ENCODE measurements around the gene GPR107. TPM values are rescaled to one million over a fixed set of nuclear protein-coding genes. Genes with fewer than 3 reads are reported as not detected.

GPR107 gene
- total RNA-seq, 5 donors from 2014 or later (not counting 1 experiment from before 2014, with no cell fraction given), result 21.3 to 29.1 (median 22.1) TPM

- Mint-ChIP-seq H3K4me3 (no peak overlapping the region), H3K27ac (no peak overlapping the region)
Observed at GRCh38 chr9:130117816-130118632, 64.3 kb downstream of the GPR107 start.

GRCh38 chr9:130118841-130119518 is 65.3 kb downstream of the GPR107 start:
- 90% methylated on average over 16 of the region's 17 CpGs for WGBS (ENCODE audit: insufficient coverage)
- peaks cover 0 to 39% of the 10 kb centered on the region in 2 donors for H3K36me3 ChIP-seq (ENCODE audit: control insufficient read depth in 2 of 2, extremely low read depth in 1 of 2, insufficient read depth in 1 of 2, low read length in 1 of 2)
- H3K27me3 Mint-ChIP-seq, result no peaks in the 10 kb centered on the region
- H3K4me1 Mint-ChIP-seq, result no peaks in the 10 kb centered on the region
- no peaks in the 10 kb centered on the region for H3K4me1 ChIP-seq (ENCODE audit: control insufficient read depth in 1 of 2, extremely low read depth in 1 of 2, insufficient read depth in 2 of 2, low read length in 2 of 2)
- H3K27ac ChIP-seq (ENCODE audit: low read length), result no peak overlapping the region
- no peak overlapping the region for H3K4me3 Mint-ChIP-seq
- no peak overlapping the region for H3K27ac Mint-ChIP-seq
- no peak overlapping the region for H3K4me3 ChIP-seq (ENCODE audit: control insufficient read depth in 1 of 2, extremely low read depth in 1 of 2, low read length in 1 of 2)
- no peaks in the 10 kb centered on the region for H3K9me3 Mint-ChIP-seq
- no peak for DNase-seq
- ChIA-PET CTCF (interaction anchor here in 1 of 2 donors (0.6 kb wide), 1 partner anchor 10 kb away, joined by 5 read pairs; no protein-coding TSS in a partner anchor), POLR2A (no interaction called here)
- peaks cover 43% of the 10 kb centered on the region for H3K36me3 Mint-ChIP-seq
- H3K27me3 ChIP-seq (replicated peaks in 1 of 2; ENCODE audit: control insufficient read depth in 2 of 2, extremely low read depth in 1 of 2, insufficient read depth in 2 of 2, low read length in 1 of 2), result no peaks in the 10 kb centered on the region
- H3K9me3 ChIP-seq, result no peaks in the 10 kb centered on the region
- ATAC-seq (replicated peaks in 1 of 4), result no peak

More at GRCh38 chr9:130117816-130118632, 64.3 kb downstream of the GPR107 start:
- H3K4me1 ChIP-seq (ENCODE audit: control insufficient read depth in 1 of 2, extremely low read depth in 1 of 2, insufficient read depth in 2 of 2, low read length in 2 of 2), result no peaks in the 10 kb centered on the region
- 77% methylated on average over 7 of the region's 11 CpGs for WGBS (ENCODE audit: insufficient coverage)
- no peak overlapping the region for H3K27ac ChIP-seq (ENCODE audit: low read length)
- peaks cover 0 to 41% of the 10 kb centered on the region in 2 donors for H3K36me3 ChIP-seq (ENCODE audit: control insufficient read depth in 2 of 2, extremely low read depth in 1 of 2, insufficient read depth in 1 of 2, low read length in 1 of 2)
- no peaks in the 10 kb centered on the region for H3K4me1 Mint-ChIP-seq
- no peaks in the 10 kb centered on the region for H3K9me3 ChIP-seq
- peaks cover 43% of the 10 kb centered on the region for H3K36me3 Mint-ChIP-seq
- no peak for DNase-seq
- H3K27me3 ChIP-seq (replicated peaks in 1 of 2; ENCODE audit: control insufficient read depth in 2 of 2, extremely low read depth in 1 of 2, insufficient read depth in 2 of 2, low read length in 1 of 2), result no peaks in the 10 kb centered on the region
- H3K4me3 ChIP-seq (ENCODE audit: control insufficient read depth in 1 of 2, extremely low read depth in 1 of 2, low read length in 1 of 2), result no peak overlapping the region
- ChIA-PET CTCF (interaction anchor here (0.7 to 1.2 kb wide), 2 partner anchors 10 to 118 kb away, joined by 3 read pairs; no protein-coding TSS in a partner anchor), POLR2A (no interaction called here)
- no peaks in the 10 kb centered on the region for H3K27me3 Mint-ChIP-seq
- no peak for ATAC-seq (replicated peaks in 1 of 4)
- no peaks in the 10 kb centered on the region for H3K9me3 Mint-ChIP-seq

GRCh38 chr9:130119519-130120298 is 66.0 kb downstream of the GPR107 start:
- WGBS (ENCODE audit: insufficient coverage), result over 99% methylated on average over 9 of the region's 14 CpGs
- no peak overlapping the region for H3K27ac ChIP-seq (ENCODE audit: low read length)
- peaks cover 0 to 45% of the 10 kb centered on the region in 2 donors for H3K36me3 ChIP-seq (ENCODE audit: control insufficient read depth in 2 of 2, extremely low read depth in 1 of 2, insufficient read depth in 1 of 2, low read length in 1 of 2)
- Mint-ChIP-seq H3K36me3 (peaks cover 43% of the 10 kb centered on the region), H3K4me3 (no peak overlapping the region), H3K27me3 (no peaks in the 10 kb centered on the region), H3K27ac (no peak overlapping the region), H3K4me1 (no peaks in the 10 kb centered on the region), H3K9me3 (no peaks in the 10 kb centered on the region)
- ChIA-PET CTCF (no interaction called here), POLR2A (no interaction called here)
- H3K4me3 ChIP-seq (ENCODE audit: control insufficient read depth in 1 of 2, extremely low read depth in 1 of 2, low read length in 1 of 2), result no peak overlapping the region
- DNase-seq (no peak), ATAC-seq (replicated peaks in 1 of 4) (no peak)
- H3K27me3 ChIP-seq (replicated peaks in 1 of 2; ENCODE audit: control insufficient read depth in 2 of 2, extremely low read depth in 1 of 2, insufficient read depth in 2 of 2, low read length in 1 of 2), result no peaks in the 10 kb centered on the region
- no peaks in the 10 kb centered on the region for H3K4me1 ChIP-seq (ENCODE audit: control insufficient read depth in 1 of 2, extremely low read depth in 1 of 2, insufficient read depth in 2 of 2, low read length in 2 of 2)
- H3K9me3 ChIP-seq, result no peaks in the 10 kb centered on the region

- H3K36me3 Mint-ChIP-seq, result peaks cover 39% of the 10 kb centered on the region
- ATAC-seq (replicated peaks in 1 of 4) (peak in 1 of 4 experiments; percentile 59), DNase-seq (peak in 1 of 35 experiments; percentile 25)
- no peaks in the 10 kb centered on the region for H3K4me1 Mint-ChIP-seq
- Histone ChIP-seq H3K4me1 (ENCODE audit: control insufficient read depth in 1 of 2, extremely low read depth in 1 of 2, insufficient read depth in 2 of 2, low read length in 2 of 2) (no peaks in the 10 kb centered on the region), H3K27ac (ENCODE audit: low read length) (no peak overlapping the region), H3K27me3 (replicated peaks in 1 of 2; ENCODE audit: control insufficient read depth in 2 of 2, extremely low read depth in 1 of 2, insufficient read depth in 2 of 2, low read length in 1 of 2) (no peaks in the 10 kb centered on the region), H3K4me3 (ENCODE audit: control insufficient read depth in 1 of 2, extremely low read depth in 1 of 2, low read length in 1 of 2) (no peak overlapping the region), H3K9me3 (no peaks in the 10 kb centered on the region), H3K36me3 (ENCODE audit: control insufficient read depth in 2 of 2, extremely low read depth in 1 of 2, insufficient read depth in 1 of 2, low read length in 1 of 2) (peaks cover 0 to 46% of the 10 kb centered on the region in 2 donors)
- no peaks in the 10 kb centered on the region for H3K9me3 Mint-ChIP-seq
- no peak overlapping the region for H3K4me3 Mint-ChIP-seq
- H3K27ac Mint-ChIP-seq, result no peak overlapping the region
- ChIA-PET CTCF (no interaction called here), POLR2A (no interaction called here)
- no peaks in the 10 kb centered on the region for H3K27me3 Mint-ChIP-seq
- WGBS (ENCODE audit: insufficient coverage), result 60% methylated on average over 4 of the region's 6 CpGs
Observed at GRCh38 chr9:130120299-130120587, 66.5 kb downstream of the GPR107 start.

- Histone ChIP-seq H3K4me1 (ENCODE audit: control insufficient read depth in 1 of 2, extremely low read depth in 1 of 2, insufficient read depth in 2 of 2, low read length in 2 of 2) (no peaks in the 10 kb centered on the region), H3K27me3 (replicated peaks in 1 of 2; ENCODE audit: control insufficient read depth in 2 of 2, extremely low read depth in 1 of 2, insufficient read depth in 2 of 2, low read length in 1 of 2) (no peaks in the 10 kb centered on the region), H3K9me3 (no peaks in the 10 kb centered on the region), H3K27ac (ENCODE audit: low read length) (no peak overlapping the region), H3K36me3 (ENCODE audit: control insufficient read depth in 2 of 2, extremely low read depth in 1 of 2, insufficient read depth in 1 of 2, low read length in 1 of 2) (peaks cover 0 to 45% of the 10 kb centered on the region in 2 donors), H3K4me3 (ENCODE audit: control insufficient read depth in 1 of 2, extremely low read depth in 1 of 2, low read length in 1 of 2) (no peak overlapping the region)
- Mint-ChIP-seq H3K36me3 (peaks cover 38% of the 10 kb centered on the region), H3K27me3 (no peaks in the 10 kb centered on the region), H3K9me3 (no peaks in the 10 kb centered on the region), H3K27ac (no peak overlapping the region), H3K4me1 (no peaks in the 10 kb centered on the region), H3K4me3 (no peak overlapping the region)
- ChIA-PET POLR2A (no interaction called here), CTCF (no interaction called here)
- WGBS (ENCODE audit: insufficient coverage), result 81% methylated on average over 6 of the region's 9 CpGs
- no peak for DNase-seq
- ATAC-seq (replicated peaks in 1 of 4), result no peak
Observed at GRCh38 chr9:130120832-130121231, 67.1 kb downstream of the GPR107 start.

- WGBS (ENCODE audit: insufficient coverage), result 100% methylated on average over 1 of the region's 7 CpGs
- Mint-ChIP-seq H3K36me3 (peaks cover 33% of the 10 kb centered on the region), H3K9me3 (no peaks in the 10 kb centered on the region), H3K4me3 (no peak overlapping the region), H3K4me1 (peaks cover 12 to 15% (median 14%) of the 10 kb centered on the region in 3 donors), H3K27ac (no peak overlapping the region), H3K27me3 (no peaks in the 10 kb centered on the region)
- peaks cover 10 to 13% of the 10 kb centered on the region in 2 experiments for H3K4me1 ChIP-seq (ENCODE audit: control insufficient read depth in 1 of 2, extremely low read depth in 1 of 2, insufficient read depth in 2 of 2, low read length in 2 of 2)
- H3K36me3 ChIP-seq (ENCODE audit: control insufficient read depth in 2 of 2, extremely low read depth in 1 of 2, insufficient read depth in 1 of 2, low read length in 1 of 2), result peaks cover 0 to 43% of the 10 kb centered on the region in 2 donors
- no peaks in the 10 kb centered on the region for H3K27me3 ChIP-seq (replicated peaks in 1 of 2; ENCODE audit: control insufficient read depth in 2 of 2, extremely low read depth in 1 of 2, insufficient read depth in 2 of 2, low read length in 1 of 2)
- H3K9me3 ChIP-seq, result no peaks in the 10 kb centered on the region
- DNase-seq (no peak), ATAC-seq (replicated peaks in 1 of 4) (no peak)
- CTCF ChIA-PET, result no interaction called here
- H3K27ac ChIP-seq (ENCODE audit: low read length), result no peak overlapping the region
- POLR2A ChIA-PET, result no interaction called here
- no peak overlapping the region for H3K4me3 ChIP-seq (ENCODE audit: control insufficient read depth in 1 of 2, extremely low read depth in 1 of 2, low read length in 1 of 2)
Observed at GRCh38 chr9:130122456-130122855, 68.8 kb downstream of the GPR107 start.
